Superior temporal gyrus (tissue), 1 donor: Measurements from ENCODE around the gene NQO1.

Source experiments
- DNase-seq: peaks from one replicate; pipeline ENCODE4 v3.0.0-alpha.2; 2016; ENCODE audit errors: extremely low spot score

Gene NQO1

GRCh38 chr16:69706256-69706974 lies 19.9 kb downstream of the NQO1 start:
- DNase-seq: peak; percentile 12

GRCh38 chr16:69703638-69704037 lies 22.7 kb downstream of the NQO1 start:
- DNase-seq: peak; percentile 6

GRCh38 chr16:69701866-69702265 lies 24.5 kb downstream of the NQO1 start:
- no peak for DNase-seq

GRCh38 chr16:69701452-69701851 lies 24.9 kb downstream of the NQO1 start:
- DNase-seq: peak; percentile 7

- DNase-seq: no peak
These were observed 26.4 kb downstream of the NQO1 start for GRCh38 chr16:69699915-69700314.

- no peak for DNase-seq
These were observed 28.0 kb downstream of the NQO1 start for GRCh38 chr16:69698404-69698803.

- no peak for DNase-seq
These were observed 32.4 kb downstream of the NQO1 start for GRCh38 chr16:69693916-69694315.

- peak; percentile 40 for DNase-seq
These were observed 34.1 kb downstream of the NQO1 start for GRCh38 chr16:69691980-69692911.

GRCh38 chr16:69688589-69688988 lies 37.8 kb downstream of the NQO1 start:
- no peak for DNase-seq

GRCh38 chr16:69680358-69680757 lies 46.0 kb downstream of the NQO1 start:
- DNase-seq: no peak

GRCh38 chr16:69672998-69673713 lies 53.2 kb downstream of the NQO1 start:
- no peak for DNase-seq

GRCh38 chr16:69672315-69672997 lies 53.9 kb downstream of the NQO1 start:
- DNase-seq: no peak

GRCh38 chr16:69669577-69669976 lies 56.8 kb downstream of the NQO1 start:
- DNase-seq: no peak

- no peak for DNase-seq
These were observed 62.5 kb downstream of the NQO1 start for GRCh38 chr16:69663846-69664245.

GRCh38 chr16:69662901-69663300 lies 63.5 kb downstream of the NQO1 start:
- no peak for DNase-seq

- no peak for DNase-seq
These were observed 66.2 kb downstream of the NQO1 start for GRCh38 chr16:69660166-69660565.
